H54 (cell line): ENCODE results near the gene CD72.

ENCODE experiments used
- DNase-seq: peaks from one replicate; pipeline ENCODE4 v3.0.0; 2011; ENCODE audit warnings: low spot score, mixed read lengths; ENCODE audit not compliant: insufficient read length
- FAIRE-seq: peaks from 3 replicates; lab custom pipeline; 2011; peaks lifted over from hg19 to GRCh38; lab: Jason Lieb, UNC
- POLR2A ChIP-seq: IDR thresholded peaks from 2 replicates; pipeline ENCODE4 v1.6.1; 2011; ENCODE audit warnings: low read depth, mild to moderate bottlenecking, low read length

Gene CD72, protein sequence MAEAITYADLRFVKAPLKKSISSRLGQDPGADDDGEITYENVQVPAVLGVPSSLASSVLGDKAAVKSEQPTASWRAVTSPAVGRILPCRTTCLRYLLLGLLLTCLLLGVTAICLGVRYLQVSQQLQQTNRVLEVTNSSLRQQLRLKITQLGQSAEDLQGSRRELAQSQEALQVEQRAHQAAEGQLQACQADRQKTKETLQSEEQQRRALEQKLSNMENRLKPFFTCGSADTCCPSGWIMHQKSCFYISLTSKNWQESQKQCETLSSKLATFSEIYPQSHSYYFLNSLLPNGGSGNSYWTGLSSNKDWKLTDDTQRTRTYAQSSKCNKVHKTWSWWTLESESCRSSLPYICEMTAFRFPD

DNA sequence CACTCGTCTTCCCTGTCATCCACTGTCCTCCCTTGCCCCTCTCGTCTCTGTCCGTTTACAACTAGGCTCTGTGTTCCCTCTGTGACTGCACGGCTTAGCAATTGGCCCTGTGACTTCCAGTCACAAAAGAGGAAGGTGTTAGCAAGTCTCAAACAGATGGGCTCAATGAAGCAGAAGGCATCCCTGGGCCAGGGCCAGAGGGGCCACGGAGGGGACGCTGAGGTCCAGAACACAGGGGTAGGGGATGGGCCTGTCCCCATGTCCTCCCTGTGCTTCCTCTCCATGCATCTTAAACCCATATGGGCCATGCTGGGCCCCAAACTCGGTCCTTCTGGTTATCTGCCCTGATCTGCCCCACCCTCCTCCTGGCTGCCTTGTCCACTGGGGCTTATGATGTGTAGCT is at the start of gene CD72:
TSS of gene CD72 (minus strand) at position 89 of the 403 bp plus-strand sequence. CDS start 110 bp downstream, outside the sequence.
- FAIRE-seq (no peak), DNase-seq (no peak)
- TF ChIP-seq POLR2A, result no peak

DNA sequence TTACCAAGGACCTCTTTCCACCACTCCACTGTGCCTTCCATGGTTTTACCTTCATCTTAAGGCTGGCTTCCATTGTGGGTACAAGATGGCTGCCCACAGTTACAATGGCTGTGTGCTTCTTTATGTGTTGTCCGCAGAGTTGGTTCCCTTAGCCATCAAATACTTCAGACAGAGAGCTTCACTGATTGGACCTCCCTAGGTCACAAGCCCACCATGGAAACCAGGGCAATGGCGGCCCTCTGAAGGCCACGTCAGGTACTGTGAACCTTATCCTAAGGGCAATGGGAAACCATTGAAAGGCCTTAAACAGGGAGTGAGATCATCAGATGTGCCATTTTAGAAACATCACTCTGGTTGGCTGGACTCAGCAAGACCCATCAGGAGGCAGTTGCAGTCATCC is 49.7 kb upstream of the CD72 start:
- TF ChIP-seq POLR2A, result no peak
- DNase-seq (no peak), FAIRE-seq (no peak)

DNA sequence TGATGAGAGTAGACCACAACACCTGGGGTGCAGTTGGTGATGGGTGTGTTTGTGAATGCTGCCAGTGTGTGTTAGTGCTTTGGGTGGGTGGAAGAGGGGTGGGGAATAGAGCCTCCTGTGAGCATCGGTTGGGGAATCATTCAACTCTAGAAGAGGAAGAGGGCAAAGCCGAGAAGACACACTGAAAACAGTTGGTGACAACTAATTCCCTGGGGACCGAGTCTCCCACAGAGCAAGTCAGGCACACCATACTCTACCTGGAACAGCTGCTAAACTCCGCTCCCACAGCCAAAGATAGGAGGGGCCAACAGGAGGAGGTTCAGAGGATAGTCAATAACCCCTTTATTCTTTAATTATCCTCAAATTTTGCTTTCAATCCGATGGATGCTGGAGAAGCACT is 48.3 kb upstream of the CD72 start:
- no peak for FAIRE-seq
- no peak for TF ChIP-seq POLR2A
- DNase-seq, result no peak

DNA sequence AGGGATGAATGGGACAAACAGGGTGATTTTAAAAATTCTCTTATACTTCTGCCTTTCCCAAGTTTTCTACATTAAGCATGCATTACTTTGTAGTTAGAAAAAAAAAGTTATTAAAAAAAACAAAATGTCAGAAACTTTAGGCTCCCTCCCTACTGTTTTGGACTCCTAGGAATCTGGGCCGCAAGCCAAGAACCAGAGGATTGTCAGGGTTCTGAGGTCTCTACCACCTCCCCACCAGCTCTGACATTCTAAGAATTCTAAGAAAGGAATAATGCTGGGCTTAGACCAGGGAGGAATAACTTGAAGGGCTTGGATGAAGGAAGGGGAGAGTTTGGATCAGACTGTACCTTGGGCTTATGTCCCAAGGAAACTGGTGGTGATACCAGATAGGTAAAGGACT is 47.8 kb upstream of the CD72 start:
- FAIRE-seq (no peak), DNase-seq (no peak)
- no peak for TF ChIP-seq POLR2A

DNA sequence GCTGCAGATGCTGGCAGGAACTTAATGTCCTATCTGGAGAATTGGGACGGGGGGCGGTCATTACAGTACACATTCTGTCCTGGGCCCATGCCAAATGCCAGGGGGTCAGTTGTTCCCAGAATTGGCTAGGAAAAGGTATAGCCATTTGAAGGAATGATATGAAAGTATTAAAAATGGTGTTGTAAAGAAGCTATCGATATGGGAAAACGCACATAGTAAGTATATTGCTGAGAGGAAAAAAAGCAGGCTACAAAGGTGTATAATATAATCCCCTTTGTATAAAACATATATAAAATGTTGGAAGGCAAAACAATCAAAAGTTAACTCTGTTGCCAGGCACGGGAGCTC is 47.2 kb upstream of the CD72 start:
- DNase-seq (no peak), FAIRE-seq (no peak)
- TF ChIP-seq POLR2A, result no peak

DNA sequence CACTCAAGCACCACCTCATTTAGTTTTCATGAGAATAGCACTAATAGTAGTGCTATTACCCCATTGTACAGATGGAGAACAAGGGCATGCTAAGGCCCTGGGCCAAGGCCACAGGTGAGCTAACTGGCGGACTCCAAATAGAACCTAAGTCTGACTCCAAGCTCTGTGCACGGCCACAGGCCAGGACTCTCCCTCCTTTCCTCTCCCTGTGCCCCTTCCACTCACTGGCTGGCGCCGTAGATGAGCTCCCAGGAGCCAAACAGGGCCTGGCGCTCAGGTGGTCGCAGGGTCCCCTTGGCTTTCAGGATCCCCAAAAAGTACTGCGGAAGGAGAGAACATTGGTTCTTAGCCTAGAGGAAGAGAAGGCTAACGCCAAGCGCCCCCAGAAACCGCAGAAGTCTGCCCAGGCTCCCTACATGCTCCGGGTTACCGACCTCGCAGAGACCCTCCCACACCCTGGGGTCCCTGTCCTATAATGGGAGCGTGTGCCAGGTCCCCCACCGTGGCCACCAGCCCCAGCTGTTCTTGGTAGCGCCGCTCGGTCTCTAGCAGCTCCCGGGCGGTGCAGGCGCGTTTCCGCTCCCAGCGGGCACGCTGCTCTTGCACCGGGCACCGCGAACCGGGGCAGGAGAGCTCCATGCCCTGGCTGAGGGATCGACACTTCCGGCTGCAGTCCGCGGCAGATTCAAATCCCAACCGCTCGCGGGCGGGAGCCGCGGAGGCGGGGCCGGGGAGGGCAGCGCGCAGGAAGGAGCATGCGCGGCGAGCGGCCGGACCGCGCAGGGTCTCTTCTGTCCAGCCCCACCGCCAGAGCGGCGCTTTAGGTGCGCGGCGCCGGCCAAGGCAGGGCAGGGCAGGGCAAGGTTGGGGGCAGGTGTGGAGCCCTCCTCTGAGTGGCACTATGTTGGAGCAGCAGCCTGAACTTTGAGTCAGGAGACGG is 46.6 kb upstream of the CD72 start, which contains the start of gene ARHGEF39:
TSS of gene ARHGEF39 (minus strand) at position 665 of the 940 bp plus-strand sequence. CDS start at position 639, 26 bp downstream.
- DNase-seq (peak; percentile 76), FAIRE-seq (no peak)
- TF ChIP-seq POLR2A, result peak; percentile 60

DNA sequence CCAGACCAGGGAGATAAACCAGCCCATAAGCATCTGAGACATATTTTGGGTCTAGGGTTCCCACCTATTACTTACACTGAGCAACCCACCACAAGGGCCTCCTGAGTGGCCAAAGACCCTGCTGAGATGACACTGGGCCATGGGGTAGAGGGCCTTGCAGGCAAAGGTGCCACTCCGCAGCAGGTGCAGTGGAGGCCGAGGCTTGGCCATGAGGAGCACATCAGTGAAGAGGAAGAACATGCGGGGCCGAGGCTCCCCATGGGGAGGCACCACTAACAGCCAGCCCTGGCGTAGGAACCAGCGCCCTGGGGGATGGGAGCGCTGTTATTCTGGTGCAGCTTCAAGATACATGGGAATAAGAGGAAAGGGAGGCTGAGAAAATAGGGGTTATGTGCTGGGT is 44.2 kb upstream of the CD72 start:
- no peak for DNase-seq
- TF ChIP-seq POLR2A, result no peak
- no peak for FAIRE-seq

DNA sequence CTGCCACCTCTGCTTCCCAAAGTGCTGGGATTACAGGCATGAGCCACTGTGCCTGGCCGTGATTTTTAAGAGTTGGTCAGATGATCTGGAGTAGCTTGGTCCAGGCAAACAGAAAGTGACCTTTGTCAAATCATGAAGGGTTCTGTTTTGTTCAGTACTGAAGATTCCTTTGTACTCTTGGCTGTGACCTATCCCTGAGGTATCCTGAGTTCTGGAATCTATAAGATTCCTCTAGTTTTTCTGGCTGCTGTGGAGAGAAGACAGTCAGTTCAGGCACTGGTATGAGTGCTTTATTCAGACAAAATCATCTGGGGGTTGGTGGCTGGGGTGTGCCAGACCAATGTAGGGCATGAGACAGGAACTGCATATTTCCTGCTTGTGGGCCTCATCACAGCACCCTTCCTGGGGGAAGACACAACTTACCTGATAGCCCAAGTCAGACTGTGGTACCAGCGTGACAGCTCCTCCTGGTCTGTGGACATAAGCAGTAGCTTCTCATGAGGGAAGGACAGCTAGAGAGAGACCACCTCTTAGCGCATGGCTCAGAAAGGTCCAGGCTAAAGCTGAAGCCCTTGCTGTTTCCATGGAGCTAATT is 43.6 kb upstream of the CD72 start:
- FAIRE-seq (no peak), DNase-seq (no peak)
- TF ChIP-seq POLR2A, result no peak

DNA sequence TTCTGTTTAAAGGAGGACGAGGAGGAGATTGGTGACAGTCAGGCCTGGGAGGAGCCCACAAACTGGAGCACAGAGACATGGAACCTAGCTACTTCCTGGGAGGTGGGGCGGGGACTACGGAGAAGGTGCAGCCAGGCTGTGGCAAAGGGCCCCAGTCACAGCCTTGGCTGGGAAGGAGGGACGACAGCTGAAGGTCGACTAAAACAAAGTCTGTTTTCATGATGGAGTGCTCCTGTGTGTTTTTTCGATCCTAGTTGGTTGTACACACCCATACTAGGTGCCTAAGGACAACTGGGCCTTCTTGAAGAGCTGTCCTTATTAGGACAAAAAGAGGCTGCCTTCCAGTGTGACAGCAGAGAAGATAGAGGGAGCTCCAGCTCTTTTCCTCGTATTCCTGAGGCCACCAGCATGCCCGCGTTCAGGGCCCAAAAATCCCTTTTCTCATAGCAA is 42.8 kb upstream of the CD72 start:
- FAIRE-seq, result no peak
- no peak for DNase-seq
- TF ChIP-seq POLR2A, result no peak

DNA sequence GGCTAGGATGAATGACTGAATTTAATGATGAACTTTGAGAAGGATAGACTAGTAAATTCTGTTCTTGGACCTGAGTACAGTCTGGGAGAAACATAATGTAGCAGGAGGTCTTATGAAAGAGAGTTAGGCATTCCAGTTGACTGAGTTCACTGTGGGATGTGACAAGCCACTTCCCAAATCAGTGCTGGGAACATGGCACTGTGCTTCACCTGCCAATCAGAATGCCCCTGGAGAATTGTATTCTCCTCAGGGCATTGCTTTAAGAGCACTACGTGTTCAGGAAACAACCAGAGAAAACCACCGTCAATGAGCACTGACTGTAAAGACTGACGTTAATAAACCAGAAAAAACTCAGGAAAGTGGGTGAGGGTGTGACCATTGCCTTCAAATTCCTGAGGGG is 41.1 kb upstream of the CD72 start:
- FAIRE-seq (no peak), DNase-seq (no peak)
- TF ChIP-seq POLR2A, result no peak

DNA sequence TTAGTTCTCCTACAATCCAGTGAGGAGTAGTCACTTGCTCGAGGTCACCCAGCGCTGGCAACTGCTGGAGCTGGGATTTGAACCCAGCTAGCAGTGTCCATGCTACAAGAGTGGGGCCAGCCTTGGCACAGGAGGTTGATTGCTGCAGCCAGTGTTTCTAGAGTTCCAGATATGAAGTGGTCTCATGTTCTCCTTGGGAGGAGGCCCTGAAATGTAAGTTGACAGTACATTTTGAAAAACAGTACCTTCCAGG is 40.7 kb upstream of the CD72 start:
- TF ChIP-seq POLR2A, result no peak
- no peak for FAIRE-seq
- DNase-seq, result no peak

DNA sequence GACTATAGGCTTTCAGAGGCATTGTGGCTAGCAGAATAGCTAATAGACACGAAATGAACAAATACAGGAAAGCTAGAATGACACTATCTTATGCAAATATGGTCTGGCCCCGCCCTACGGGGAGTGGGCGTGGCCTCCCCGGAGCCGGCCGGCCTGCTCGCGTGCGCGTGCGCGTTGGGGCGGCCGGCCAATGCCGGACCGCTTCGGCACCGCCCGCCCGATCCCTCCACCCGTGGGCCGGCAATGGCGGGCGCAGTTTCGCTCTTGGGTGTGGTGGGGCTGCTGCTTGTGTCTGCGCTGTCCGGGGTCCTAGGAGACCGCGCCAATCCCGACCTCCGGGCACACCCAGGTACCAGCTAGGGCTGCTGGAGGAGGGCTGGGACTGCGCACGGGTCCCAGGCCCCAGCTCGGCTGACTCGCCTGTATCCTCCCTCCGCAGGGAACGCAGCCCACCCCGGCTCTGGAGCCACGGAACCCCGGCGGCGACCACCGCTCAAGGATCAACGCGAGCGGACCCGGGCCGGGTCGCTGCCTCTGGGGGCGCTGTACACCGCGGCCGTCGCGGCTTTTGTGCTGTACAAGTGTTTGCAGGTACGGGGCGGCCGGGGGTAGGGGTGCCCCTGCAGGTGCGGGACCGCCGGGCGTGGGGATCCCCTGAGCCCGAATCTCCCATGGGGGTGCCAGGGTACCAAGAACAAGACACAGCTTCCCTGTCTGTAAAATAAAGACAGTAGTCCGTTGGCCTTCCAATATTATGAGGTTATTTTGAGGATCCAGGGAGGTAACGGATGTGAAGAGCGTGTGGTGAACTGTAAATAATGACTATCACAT is 40.1 kb upstream of the CD72 start, which contains the start of gene CCDC107:
TSS of gene CCDC107 (plus strand) at position 156 of the 831 bp plus-strand sequence. CDS start at position 244, 88 bp downstream.
- DNase-seq (peak; percentile 62), FAIRE-seq (no peak)
- peak; percentile 69 for TF ChIP-seq POLR2A

DNA sequence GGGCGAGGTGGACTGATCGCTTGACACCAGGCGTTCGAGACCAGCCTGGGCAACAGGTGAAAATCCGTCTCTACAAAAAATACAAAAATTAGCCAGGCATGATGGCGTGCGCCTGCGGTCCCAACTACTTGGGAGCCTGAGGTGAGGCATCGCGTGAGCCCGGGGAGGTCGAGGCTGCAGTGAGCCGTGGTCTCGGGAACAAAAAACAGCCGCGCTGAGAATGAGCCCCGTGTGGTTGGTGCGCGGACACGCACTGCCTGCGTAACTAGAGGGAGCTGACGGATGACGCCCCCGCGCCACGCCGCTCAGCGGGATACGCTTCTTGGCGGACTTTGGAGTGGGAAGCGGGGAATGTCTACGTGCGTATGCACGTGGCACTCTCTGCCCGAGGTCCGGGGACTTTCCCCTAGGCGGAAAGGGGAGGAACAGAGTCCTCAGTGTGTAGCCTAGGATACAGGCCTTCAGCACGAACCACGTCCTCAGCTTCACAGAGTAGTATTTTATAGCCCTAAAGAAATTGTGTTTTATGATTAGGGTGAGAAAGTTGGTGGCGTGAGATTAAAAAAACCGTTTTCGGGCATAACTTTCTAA is 39.4 kb upstream of the CD72 start, which contains the start of gene RMRP:
TSS of gene RMRP (minus strand) at position 474 of the 591 bp plus-strand sequence.
- peak; percentile 66 for FAIRE-seq
- TF ChIP-seq POLR2A, result no peak
- DNase-seq, result peak; percentile 83
